HCT116 (cell line): ENCODE data around the gene INPP5E. TPM values are rescaled to one million over a fixed set of nuclear protein-coding genes. Genes with fewer than 3 reads are reported as not detected.

ENCODE experiments used
- ATAC-seq: fragments of 200-7000 bp; cut with Tn5 transposase; 2 replicates; pipeline ENCODE4 v1.9.1; 2020; ENCODE audit warnings: mild to moderate bottlenecking, moderate library complexity
- BruUV-seq: library from RNA; stranded (reverse); fragments of 400-500 nt; replicated peaks from 2 replicates; lab custom pipeline; 2021; lab: Mats Ljungman, UMichigan
- CTCF ChIA-PET: fragments of 300-600 bp; sonication (Branson Sonifier 250); formaldehyde crosslinking; loops from one replicate; lab custom pipeline; 2021; ENCODE audit warnings: antibody characterized with exemption; lab: Charles Lee
- POLR2A ChIA-PET: fragments of 300-600, 350-600 bp; sonication (Branson Sonifier 250); formaldehyde crosslinking; loops from one replicate; lab custom pipeline; 2021; ENCODE audit warnings: antibody characterized with exemption; lab: Charles Lee
- RAD21 ChIA-PET, 2 experiments: fragments of 300-600 bp; sonication (Branson Sonifier 250); formaldehyde crosslinking; loops; one replicate each; lab custom pipeline; 2023; ENCODE audit warnings: low total read pairs in 2 of 2; ENCODE audit not compliant: uncharacterized antibody in 2 of 2, unreplicated experiment in 2 of 2, low non-redundant PET in 1 of 2; lab: Charles Lee
- DNase-seq: peaks from one replicate; pipeline ENCODE4 v3.0.0-alpha.2; 2010; ENCODE audit warnings: low read depth, low spot score
- H2AFZ ChIP-seq: fragments of 200-600 bp; shearing (Covaris generic), sonication (generic); 2 replicates; pipeline ENCODE4 v1.6.1; 2017; ENCODE audit warnings: low read depth, mixed run types, mixed read lengths, antibody characterized with exemption, low read length; ENCODE audit not compliant: poor library complexity, severe bottlenecking
- H3K27ac ChIP-seq: 2 replicates; pipeline ENCODE4 v1.5.1; 2012; ENCODE audit warnings: low read depth, low read length
- H3K27me3 ChIP-seq: fragments of 200-600 bp; sonication (generic); 2 replicates; pipeline ENCODE4 v1.6.1; 2016; ENCODE audit warnings: mixed run types, low read length, mixed read lengths; ENCODE audit not compliant: insufficient read depth
- H3K36me3 ChIP-seq, 2 experiments: fragments of 200-500 bp in 1 of 2; fragments of 200-600 bp in 1 of 2; sonication (Bioruptor generic) in 1 of 2; sonication (generic) in 1 of 2; 2 replicates each; pipeline versions ENCODE4 v1.5.1 to v1.6.1; 2014 to 2016; ENCODE audit warnings: low read length in 2 of 2, inconsistent platforms in 1 of 2, mixed read lengths in 1 of 2, mixed run types in 1 of 2; ENCODE audit not compliant: insufficient read depth in 2 of 2, control insufficient read depth in 1 of 2
- H3K4me1 ChIP-seq, 2 experiments: fragments of 200-600 bp in 1 of 2; sonication (generic) in 1 of 2; 2 replicates each; pipeline versions ENCODE4 v1.5.1 to v1.6.1; 2012 to 2017; ENCODE audit warnings: low read length in 2 of 2, inconsistent platforms in 1 of 2, mild to moderate bottlenecking in 1 of 2, mixed read lengths in 1 of 2, mixed run types in 1 of 2, moderate library complexity in 1 of 2; ENCODE audit not compliant: insufficient read depth in 2 of 2, control insufficient read depth in 1 of 2
- H3K4me2 ChIP-seq: fragments of 200-600 bp; sonication (generic); 2 replicates; pipeline ENCODE4 v1.6.1; 2017; ENCODE audit warnings: mixed run types, low read length, mixed read lengths
- H3K4me3 ChIP-seq, 2 experiments: fragments of 200-600 bp in 1 of 2; sonication (generic) in 1 of 2; replicated peaks in 1 of 2; 2 replicates each; pipeline ENCODE4 v1.5.1; 2011 to 2016; ENCODE audit warnings: low read length in 2 of 2, control low read depth in 1 of 2, low read depth in 1 of 2, mild to moderate bottlenecking in 1 of 2, mixed read lengths in 1 of 2, mixed run types in 1 of 2
- H3K79me2 ChIP-seq: fragments of 200-600 bp; sonication (generic); 2 replicates; pipeline ENCODE4 v1.6.1; 2017; ENCODE audit warnings: mild to moderate bottlenecking, mixed run types, low read length, moderate library complexity, mixed read lengths; ENCODE audit not compliant: insufficient read depth
- H3K9ac ChIP-seq: fragments of 200-600 bp; sonication (generic); 2 replicates; pipeline ENCODE4 v1.6.1; 2016; ENCODE audit warnings: low read length, mixed read lengths
- H3K9me2 ChIP-seq: fragments of 200-600 bp; sonication (generic), shearing (Covaris generic); 2 replicates; pipeline ENCODE4 v1.6.1; 2017; ENCODE audit warnings: mixed run types, mild to moderate bottlenecking, moderate library complexity; ENCODE audit not compliant: insufficient read depth
- H3K9me3 ChIP-seq, 2 experiments: fragments of 200-500 bp in 1 of 2; fragments of 200-600 bp in 1 of 2; sonication (Bioruptor generic) in 1 of 2; sonication (generic) in 1 of 2; 2 replicates each; pipeline ENCODE4 v1.6.1; 2014 to 2017; ENCODE audit warnings: low read length in 2 of 2, mixed read lengths in 2 of 2, inconsistent platforms in 1 of 2, low read depth in 1 of 2, mild to moderate bottlenecking in 1 of 2, mixed run types in 1 of 2, moderate library complexity in 1 of 2; ENCODE audit not compliant: control insufficient read depth in 1 of 2, insufficient read depth in 1 of 2
- H4K20me1 ChIP-seq: fragments of 200-600 bp; sonication (generic), shearing (Covaris generic); 2 replicates; pipeline ENCODE4 v1.6.1; 2017; ENCODE audit warnings: mixed run types, mild to moderate bottlenecking, moderate library complexity; ENCODE audit not compliant: insufficient read depth
- POLR2AphosphoS5 ChIP-seq: IDR thresholded peaks from 2 replicates; pipeline ENCODE4 v1.6.1; 2011; ENCODE audit warnings: mild to moderate bottlenecking, low read depth, low read length, moderate library complexity
- SIN3A ChIP-seq: IDR thresholded peaks from 2 replicates; pipeline ENCODE4 v1.6.1; 2012; ENCODE audit warnings: low read depth
- SP1 ChIP-seq: IDR thresholded peaks from 2 replicates; pipeline ENCODE4 v1.6.1; 2012; ENCODE audit warnings: low read depth
- ZNF274 ChIP-seq: fragments of 200-500 bp; sonication (Bioruptor generic); IDR thresholded peaks from 2 replicates; pipeline ENCODE4 v1.6.1; 2014; ENCODE audit warnings: mild to moderate bottlenecking, low read depth, low read length, inconsistent platforms
- intact Hi-C: fragments of 100-400 bp; cut with micrococcal nuclease; formaldehyde crosslinking; loops from 2 replicates; pipeline ENCODE4 v1.10.0; 2022
- total RNA-seq: library from RNA; stranded (reverse); gene quantifications from one replicate; pipeline ENCODE4 v1.2.1, GENCODE V29; 2021; ENCODE audit not compliant: unreplicated experiment
- TF ChIP-seq, protein P1 (sequence below): IDR thresholded peaks from 2 replicates; pipeline ENCODE4 v1.6.1; 2012
- TF ChIP-seq, protein P2 (sequence below): IDR thresholded peaks from 2 replicates; pipeline ENCODE4 v1.6.1; 2012; ENCODE audit warnings: low read depth

INPP5E gene
- total RNA-seq, 1 experiment from 2014 or later = 23.8 TPM

DNA sequence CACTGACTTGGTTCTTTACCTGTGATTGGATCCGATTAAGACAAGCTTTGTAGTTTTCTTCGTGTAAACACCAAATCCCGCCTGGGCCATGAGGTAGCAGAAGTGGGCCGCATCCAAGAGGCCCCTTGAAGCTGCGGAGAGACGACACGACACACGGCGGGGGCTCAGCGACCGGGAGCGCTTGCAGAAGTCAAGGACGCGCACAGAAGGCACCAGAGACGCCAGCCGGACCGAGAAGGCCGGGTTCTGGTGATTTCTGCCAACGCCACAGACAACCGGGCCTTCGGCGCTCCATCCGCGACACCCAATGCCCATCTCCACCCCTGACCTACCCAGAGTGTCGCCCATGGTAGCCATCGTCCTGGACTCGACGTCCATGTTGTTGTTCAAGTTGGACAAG, 19.8 kb upstream of the INPP5E start:
- no TSS peak for BruUV-seq
- POLR2A ChIA-PET = no interaction called here
- Histone ChIP-seq H3K4me3 (no peak overlapping the region), H3K36me3 (peaks cover 55 to 59% of the 10 kb centered on the region in 2 experiments), H3K27me3 (no peaks in the 10 kb centered on the region), H3K4me2 (no peak overlapping the region), H3K79me2 (0 out of 2 replicates have a peak, but pooled peaks cover 11% of the 10 kb centered on the region), H3K9me3 (no peaks in the 10 kb centered on the region), H3K4me1 (no peaks in the 10 kb centered on the region), H2AFZ (no peak overlapping the region), H3K9ac (no peak overlapping the region), H3K9me2 (no peaks in the 10 kb centered on the region), H4K20me1 (no peaks in the 10 kb centered on the region; the same call in 1 of the 2 replicates), H3K27ac (no peak overlapping the region; the same call in 1 of the 2 replicates)
- intact Hi-C loops = no loop called here
- TF ChIP-seq ZNF274 (no peak), POLR2AphosphoS5 (no peak), SIN3A (no peak), SP1 (no peak)
- TF ChIP-seq, protein P1, sequence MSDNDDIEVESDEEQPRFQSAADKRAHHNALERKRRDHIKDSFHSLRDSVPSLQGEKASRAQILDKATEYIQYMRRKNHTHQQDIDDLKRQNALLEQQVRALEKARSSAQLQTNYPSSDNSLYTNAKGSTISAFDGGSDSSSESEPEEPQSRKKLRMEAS = no peak
- TF ChIP-seq, protein P2, sequence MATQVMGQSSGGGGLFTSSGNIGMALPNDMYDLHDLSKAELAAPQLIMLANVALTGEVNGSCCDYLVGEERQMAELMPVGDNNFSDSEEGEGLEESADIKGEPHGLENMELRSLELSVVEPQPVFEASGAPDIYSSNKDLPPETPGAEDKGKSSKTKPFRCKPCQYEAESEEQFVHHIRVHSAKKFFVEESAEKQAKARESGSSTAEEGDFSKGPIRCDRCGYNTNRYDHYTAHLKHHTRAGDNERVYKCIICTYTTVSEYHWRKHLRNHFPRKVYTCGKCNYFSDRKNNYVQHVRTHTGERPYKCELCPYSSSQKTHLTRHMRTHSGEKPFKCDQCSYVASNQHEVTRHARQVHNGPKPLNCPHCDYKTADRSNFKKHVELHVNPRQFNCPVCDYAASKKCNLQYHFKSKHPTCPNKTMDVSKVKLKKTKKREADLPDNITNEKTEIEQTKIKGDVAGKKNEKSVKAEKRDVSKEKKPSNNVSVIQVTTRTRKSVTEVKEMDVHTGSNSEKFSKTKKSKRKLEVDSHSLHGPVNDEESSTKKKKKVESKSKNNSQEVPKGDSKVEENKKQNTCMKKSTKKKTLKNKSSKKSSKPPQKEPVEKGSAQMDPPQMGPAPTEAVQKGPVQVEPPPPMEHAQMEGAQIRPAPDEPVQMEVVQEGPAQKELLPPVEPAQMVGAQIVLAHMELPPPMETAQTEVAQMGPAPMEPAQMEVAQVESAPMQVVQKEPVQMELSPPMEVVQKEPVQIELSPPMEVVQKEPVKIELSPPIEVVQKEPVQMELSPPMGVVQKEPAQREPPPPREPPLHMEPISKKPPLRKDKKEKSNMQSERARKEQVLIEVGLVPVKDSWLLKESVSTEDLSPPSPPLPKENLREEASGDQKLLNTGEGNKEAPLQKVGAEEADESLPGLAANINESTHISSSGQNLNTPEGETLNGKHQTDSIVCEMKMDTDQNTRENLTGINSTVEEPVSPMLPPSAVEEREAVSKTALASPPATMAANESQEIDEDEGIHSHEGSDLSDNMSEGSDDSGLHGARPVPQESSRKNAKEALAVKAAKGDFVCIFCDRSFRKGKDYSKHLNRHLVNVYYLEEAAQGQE = no peak
- RAD21 ChIA-PET = no interaction called here
- CTCF ChIA-PET = no interaction called here
- DNase-seq (no peak), ATAC-seq (no peak)
